ENCODE data around the gene WDR7. TPM values are rescaled to one million over a fixed set of nuclear protein-coding genes. Genes with fewer than 3 reads are reported as not detected.

WDR7 gene
- total and polyA plus RNA-seq, 12 donors = 3.6 to 64.6 (median 24.2) TPM

- WGBS, 4 donors = 80 to 92% (median 86%) methylated on average over 3 of the region's 3 CpGs
- Histone ChIP-seq H3K9me3 (replicated peaks in 1 of 3) (no peaks in the 10 kb centered on the region), H3K36me3 (replicated peaks in 1 of 2) (no peaks in the 10 kb centered on the region), H3K27ac (no peak overlapping the region), H3K27me3 (no peaks in the 10 kb centered on the region), H3K4me1 (replicated peaks in 1 of 2) (no peaks in the 10 kb centered on the region), H3K4me3 (no peak overlapping the region)
- DNase-seq = no peak
- intact Hi-C loops (cut with DNase I) = no loop called here
- TF ChIP-seq, protein P1, sequence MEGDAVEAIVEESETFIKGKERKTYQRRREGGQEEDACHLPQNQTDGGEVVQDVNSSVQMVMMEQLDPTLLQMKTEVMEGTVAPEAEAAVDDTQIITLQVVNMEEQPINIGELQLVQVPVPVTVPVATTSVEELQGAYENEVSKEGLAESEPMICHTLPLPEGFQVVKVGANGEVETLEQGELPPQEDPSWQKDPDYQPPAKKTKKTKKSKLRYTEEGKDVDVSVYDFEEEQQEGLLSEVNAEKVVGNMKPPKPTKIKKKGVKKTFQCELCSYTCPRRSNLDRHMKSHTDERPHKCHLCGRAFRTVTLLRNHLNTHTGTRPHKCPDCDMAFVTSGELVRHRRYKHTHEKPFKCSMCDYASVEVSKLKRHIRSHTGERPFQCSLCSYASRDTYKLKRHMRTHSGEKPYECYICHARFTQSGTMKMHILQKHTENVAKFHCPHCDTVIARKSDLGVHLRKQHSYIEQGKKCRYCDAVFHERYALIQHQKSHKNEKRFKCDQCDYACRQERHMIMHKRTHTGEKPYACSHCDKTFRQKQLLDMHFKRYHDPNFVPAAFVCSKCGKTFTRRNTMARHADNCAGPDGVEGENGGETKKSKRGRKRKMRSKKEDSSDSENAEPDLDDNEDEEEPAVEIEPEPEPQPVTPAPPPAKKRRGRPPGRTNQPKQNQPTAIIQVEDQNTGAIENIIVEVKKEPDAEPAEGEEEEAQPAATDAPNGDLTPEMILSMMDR (IDR thresholded peaks at IDR 0.05) = no peak
Measured at GRCh38 chr18:56770097-56770496, 118.9 kb downstream of the WDR7 start.

DNA sequence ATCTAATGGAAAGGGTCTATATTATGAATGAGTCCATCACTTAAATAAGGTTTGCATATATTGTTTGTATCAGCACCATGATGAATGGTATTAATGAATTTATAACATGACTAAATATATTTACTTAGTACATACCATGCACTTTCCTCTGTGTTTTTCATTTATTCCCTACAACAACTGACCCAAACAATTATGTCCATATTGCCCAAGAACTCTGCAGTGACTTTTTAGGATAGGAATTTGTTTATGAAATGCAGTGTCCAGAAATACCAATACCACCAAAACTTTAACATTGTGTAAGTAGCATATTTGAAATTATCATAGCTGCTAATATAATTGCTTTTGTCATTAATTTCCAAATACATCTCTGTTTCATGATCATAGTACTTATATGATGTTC is 119.7 kb downstream of the WDR7 start:
- Histone ChIP-seq H3K4me3 (no peak overlapping the region), H3K36me3 (replicated peaks in 1 of 2) (no peaks in the 10 kb centered on the region), H3K27me3 (no peaks in the 10 kb centered on the region), H3K9me3 (replicated peaks in 1 of 3) (no peaks in the 10 kb centered on the region), H3K27ac (no peak overlapping the region), H3K4me1 (replicated peaks in 1 of 2) (no peaks in the 10 kb centered on the region)
- TF ChIP-seq, protein P1 (IDR thresholded peaks at IDR 0.05) = no peak
- no peak for TF ChIP-seq POLR2A (IDR thresholded peaks at IDR 0.05)
- DNase-seq = no peak
- intact Hi-C loops (cut with DNase I) = no loop called here

DNA sequence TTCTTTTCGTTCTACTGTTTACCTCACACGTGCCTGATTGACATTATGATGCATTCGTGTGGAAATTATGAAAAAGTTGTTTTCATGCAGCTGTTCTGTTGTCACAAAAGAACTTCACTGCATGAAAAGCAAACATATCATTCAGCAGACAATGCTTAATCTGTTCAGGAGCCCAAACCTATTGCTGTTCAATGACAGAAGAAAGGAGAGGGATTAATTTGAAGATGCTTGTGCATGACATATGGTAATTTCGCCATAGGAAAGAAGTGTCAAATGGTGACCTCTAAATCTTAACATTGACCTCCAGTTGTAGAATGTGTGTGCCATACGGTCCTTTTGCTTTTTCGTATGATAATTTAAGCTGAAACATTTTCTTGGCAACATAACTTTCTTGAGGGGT is 124.5 kb downstream of the WDR7 start:
- 90 to 96% (median 92%) methylated on average over 6 of the region's 6 CpGs for WGBS, 4 donors

DNA sequence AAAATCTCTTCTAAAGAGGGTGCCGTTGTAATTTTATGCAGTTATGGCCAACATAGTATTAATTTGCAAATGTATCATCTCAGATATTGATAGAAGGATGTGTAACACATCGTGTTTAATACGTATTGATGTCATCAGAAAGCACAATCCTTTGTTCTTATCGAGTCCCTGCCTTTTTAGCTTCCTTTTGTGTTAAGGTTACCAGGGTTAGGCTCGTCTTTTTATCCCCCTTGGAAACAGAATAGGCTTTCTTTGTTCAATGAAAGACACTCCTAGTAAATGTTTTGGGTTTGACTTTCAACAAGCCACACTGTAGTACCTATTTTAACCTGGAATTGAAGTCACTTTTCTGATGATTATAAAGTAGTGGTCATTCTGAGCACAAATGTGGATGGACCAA is 136.2 kb downstream of the WDR7 start:
- Histone ChIP-seq H3K27me3 (no peaks in the 10 kb centered on the region), H3K4me3 (no peak overlapping the region), H3K9me3 (replicated peaks in 1 of 3) (no peaks in the 10 kb centered on the region), H3K27ac (no peak overlapping the region), H3K4me1 (replicated peaks in 1 of 2) (no peaks in the 10 kb centered on the region), H3K36me3 (replicated peaks in 1 of 2) (no peaks in the 10 kb centered on the region)
- 89 to 94% (median 92%) methylated on average over 5 of the region's 5 CpGs for WGBS, 4 donors
- TF ChIP-seq, protein P1 (IDR thresholded peaks at IDR 0.05) = no peak
- TF ChIP-seq POLR2A (IDR thresholded peaks at IDR 0.05) = no peak
- no peak for DNase-seq
- intact Hi-C loops (cut with DNase I) = no loop called here

More for the DNA sequence above, 124.5 kb downstream of the WDR7 start:
- Histone ChIP-seq H3K36me3 (replicated peaks in 1 of 2) (no peaks in the 10 kb centered on the region), H3K9me3 (replicated peaks in 1 of 3) (no peaks in the 10 kb centered on the region), H3K27me3 (no peaks in the 10 kb centered on the region), H3K4me3 (no peak overlapping the region), H3K4me1 (replicated peaks in 1 of 2) (no peaks in the 10 kb centered on the region), H3K27ac (no peak overlapping the region)
- DNase-seq = no peak
- TF ChIP-seq, protein P1 (IDR thresholded peaks at IDR 0.05) = no peak
- no peak for TF ChIP-seq POLR2A (IDR thresholded peaks at IDR 0.05)
- intact Hi-C loops (cut with DNase I) = no loop called here
